Esophagus muscularis mucosa (tissue), 3 donors: Measurements from ENCODE around the gene MAP1LC3B.

Experiments
- POLR2A ChIP-seq: fragments of 450-650 bp; IDR thresholded peaks from one replicate; pipeline ENCODE4 v1.6.1; 2017; ENCODE audit warnings: antibody characterized with exemption, moderate library complexity, mild to moderate bottlenecking, low read depth
- POLR2AphosphoS5 ChIP-seq, 2 donors: sonication (generic); formaldehyde crosslinking; IDR thresholded peaks; one replicate each; pipeline ENCODE4 v1.6.1; 2017; ENCODE audit warnings: antibody characterized with exemption in 2 of 2
- TF ChIP-seq, protein P1 (sequence below), 3 experiments: fragments of 200-600 bp in 2 of 3; fragments of 450-650 bp in 1 of 3; sonication (generic) in 2 of 3; IDR thresholded peaks; one replicate each; pipeline ENCODE4 v1.5.1; 2017 to 2019; ENCODE audit warnings: antibody characterized with exemption in 3 of 3, mild to moderate bottlenecking in 2 of 3, moderate library complexity in 1 of 3

DNA sequence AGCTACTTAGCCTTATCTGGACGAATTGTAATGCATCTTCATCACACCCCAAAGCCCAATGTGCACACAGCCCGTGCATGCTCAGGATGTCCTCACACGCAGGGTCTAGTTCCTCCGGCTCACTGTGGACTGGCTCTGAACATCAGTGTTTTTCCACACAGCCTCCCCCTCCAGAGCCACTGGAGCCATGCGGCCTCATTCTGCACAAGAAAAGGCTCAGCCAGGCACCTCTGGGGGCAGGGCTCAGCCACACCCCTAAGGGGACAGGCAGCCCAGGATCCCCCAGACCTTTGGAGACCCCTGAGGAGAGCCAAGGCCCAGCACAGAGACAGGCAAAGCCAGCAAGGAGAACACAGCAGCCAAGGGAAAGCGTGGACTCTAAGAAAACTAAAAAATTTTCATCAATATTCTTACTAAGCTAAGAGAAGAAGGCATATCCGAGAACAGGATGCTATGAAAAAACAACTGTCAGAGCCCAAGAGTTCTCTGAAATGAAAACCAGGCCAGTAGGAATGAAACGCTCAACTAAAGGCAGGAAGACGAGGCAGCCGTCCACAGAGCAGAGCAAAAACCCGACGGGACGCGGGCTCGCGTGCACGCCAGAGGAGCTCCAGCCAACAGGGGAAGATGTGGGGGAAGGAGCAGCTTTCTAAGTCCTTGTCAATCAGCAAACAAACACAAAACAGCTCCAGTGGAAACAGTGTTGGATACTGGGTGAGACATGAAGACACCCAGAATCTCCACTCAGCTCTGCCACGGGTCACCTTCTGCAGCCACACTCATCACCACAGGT is 34.5 kb downstream of the MAP1LC3B start:
- TF ChIP-seq POLR2AphosphoS5 (IDR thresholded peaks at IDR 0.05): no peak
- TF ChIP-seq, protein P1, sequence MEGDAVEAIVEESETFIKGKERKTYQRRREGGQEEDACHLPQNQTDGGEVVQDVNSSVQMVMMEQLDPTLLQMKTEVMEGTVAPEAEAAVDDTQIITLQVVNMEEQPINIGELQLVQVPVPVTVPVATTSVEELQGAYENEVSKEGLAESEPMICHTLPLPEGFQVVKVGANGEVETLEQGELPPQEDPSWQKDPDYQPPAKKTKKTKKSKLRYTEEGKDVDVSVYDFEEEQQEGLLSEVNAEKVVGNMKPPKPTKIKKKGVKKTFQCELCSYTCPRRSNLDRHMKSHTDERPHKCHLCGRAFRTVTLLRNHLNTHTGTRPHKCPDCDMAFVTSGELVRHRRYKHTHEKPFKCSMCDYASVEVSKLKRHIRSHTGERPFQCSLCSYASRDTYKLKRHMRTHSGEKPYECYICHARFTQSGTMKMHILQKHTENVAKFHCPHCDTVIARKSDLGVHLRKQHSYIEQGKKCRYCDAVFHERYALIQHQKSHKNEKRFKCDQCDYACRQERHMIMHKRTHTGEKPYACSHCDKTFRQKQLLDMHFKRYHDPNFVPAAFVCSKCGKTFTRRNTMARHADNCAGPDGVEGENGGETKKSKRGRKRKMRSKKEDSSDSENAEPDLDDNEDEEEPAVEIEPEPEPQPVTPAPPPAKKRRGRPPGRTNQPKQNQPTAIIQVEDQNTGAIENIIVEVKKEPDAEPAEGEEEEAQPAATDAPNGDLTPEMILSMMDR (IDR thresholded peaks at IDR 0.05): no peak
- no peak for TF ChIP-seq POLR2A
